Karpas-422 (cell line): ENCODE results near the gene SPTBN5. TPM values are rescaled to one million over a fixed set of nuclear protein-coding genes. Genes with fewer than 3 reads are reported as not detected.

Source experiments
- DNase-seq: peaks from one replicate; pipeline ENCODE4 v3.0.0-alpha.2; 2015
- H2AFZ ChIP-seq: fragments of 200-600 bp; sonication (generic); 2 replicates; pipeline ENCODE4 v1.6.1; 2014; ENCODE audit warnings: antibody characterized with exemption, low read length, mixed read lengths
- H3K27ac ChIP-seq: fragments of 200-600 bp; sonication (generic); 2 replicates; pipeline ENCODE4 v1.5.1; 2014; ENCODE audit warnings: mild to moderate bottlenecking, low read length, moderate library complexity
- H3K27me3 ChIP-seq: fragments of 200-600 bp; sonication (generic); 2 replicates; pipeline ENCODE4 v1.6.1; 2014; ENCODE audit warnings: low read length, mixed read lengths
- H3K36me3 ChIP-seq: fragments of 200-600 bp; sonication (generic); 2 replicates; pipeline ENCODE4 v1.6.1; 2014; ENCODE audit warnings: low read length, mixed read lengths; ENCODE audit not compliant: insufficient read depth
- H3K4me1 ChIP-seq: fragments of 200-600 bp; sonication (generic); 2 replicates; pipeline ENCODE4 v1.6.1; 2014; ENCODE audit warnings: mild to moderate bottlenecking, low read length, mixed read lengths
- H3K4me2 ChIP-seq: fragments of 200-600 bp; sonication (generic); 2 replicates; pipeline ENCODE4 v1.6.1; 2014; ENCODE audit warnings: low read length, low read depth, mild to moderate bottlenecking; ENCODE audit not compliant: poor library complexity, severe bottlenecking
- H3K4me3 ChIP-seq: fragments of 200-600 bp; sonication (generic); 2 replicates; pipeline ENCODE4 v1.5.1; 2014; ENCODE audit warnings: mild to moderate bottlenecking, antibody characterized with exemption, low read length, mixed read lengths
- H3K79me2 ChIP-seq: fragments of 200-600 bp; sonication (generic); 2 replicates; pipeline ENCODE4 v1.6.1; 2014; ENCODE audit warnings: mild to moderate bottlenecking, low read length, mixed read lengths
- H3K9ac ChIP-seq: fragments of 200-600 bp; sonication (generic); 2 replicates; pipeline ENCODE4 v1.6.0; 2014; ENCODE audit warnings: low read length
- H3K9me2 ChIP-seq: fragments of 200-600 bp; sonication (generic), shearing (Covaris generic); replicated peaks from 2 replicates; pipeline ENCODE4 v1.6.0; 2014; ENCODE audit warnings: mild to moderate bottlenecking, low read length, moderate library complexity; ENCODE audit not compliant: insufficient read depth
- H3K9me3 ChIP-seq: fragments of 300-700, 200-600 bp; sonication (generic); 2 replicates; pipeline ENCODE4 v1.6.1; 2014; ENCODE audit warnings: low read length, mixed read lengths
- H4K20me1 ChIP-seq: fragments of 200-600 bp; sonication (generic); 2 replicates; pipeline ENCODE4 v1.6.1; 2014; ENCODE audit warnings: mild to moderate bottlenecking, antibody characterized with exemption, low read length, low read depth; ENCODE audit not compliant: insufficient read depth
- total RNA-seq: library from RNA; depleted of rRNA; stranded (reverse); fragments of >200 nt; shearing (Covaris generic); gene quantifications from 2 replicates; pipeline ENCODE4 v1.2.3, GENCODE V29; 2014; ENCODE audit warnings: low replicate concordance

SPTBN5 gene
- total RNA-seq, 1 experiment from 2014 or later: 0.11 TPM

GRCh38 chr15:41822471-41822870 is 71.4 kb downstream of the SPTBN5 start:
- Histone ChIP-seq H3K27me3 (no peaks in the 10 kb centered on the region), H3K4me2 (no peak overlapping the region), H3K36me3 (no peaks in the 10 kb centered on the region), H3K4me3 (no peak overlapping the region), H3K9me2 (no peaks in the 10 kb centered on the region), H3K4me1 (peaks cover 3% of the 10 kb centered on the region), H3K79me2 (no peaks in the 10 kb centered on the region), H3K27ac (no peak overlapping the region), H2AFZ (no peak overlapping the region), H4K20me1 (no peaks in the 10 kb centered on the region), H3K9me3 (no peaks in the 10 kb centered on the region), H3K9ac (no peak overlapping the region)
- no peak for DNase-seq

GRCh38 chr15:41821831-41822230 is 72.0 kb downstream of the SPTBN5 start:
- no peak overlapping the region for H2AFZ ChIP-seq
- H3K27ac ChIP-seq: no peak overlapping the region
- DNase-seq: no peak
- no peaks in the 10 kb centered on the region for H3K9me3 ChIP-seq
- H3K79me2 ChIP-seq: no peaks in the 10 kb centered on the region
- H3K9me2 ChIP-seq: no peaks in the 10 kb centered on the region
- no peak overlapping the region for H3K4me3 ChIP-seq
- H3K36me3 ChIP-seq: no peaks in the 10 kb centered on the region
- no peak overlapping the region for H3K9ac ChIP-seq
- no peaks in the 10 kb centered on the region for H3K27me3 ChIP-seq
- no peak overlapping the region for H3K4me2 ChIP-seq
- H3K4me1 ChIP-seq: no peaks in the 10 kb centered on the region
- no peaks in the 10 kb centered on the region for H4K20me1 ChIP-seq

- no peaks in the 10 kb centered on the region for H3K9me3 ChIP-seq
- DNase-seq: no peak
- H3K27me3 ChIP-seq: no peaks in the 10 kb centered on the region
- no peaks in the 10 kb centered on the region for H3K36me3 ChIP-seq
- H3K9ac ChIP-seq: no peak overlapping the region
- no peak overlapping the region for H3K4me2 ChIP-seq
- no peaks in the 10 kb centered on the region for H3K9me2 ChIP-seq
- no peaks in the 10 kb centered on the region for H4K20me1 ChIP-seq
- no peaks in the 10 kb centered on the region for H3K79me2 ChIP-seq
- H3K4me3 ChIP-seq: no peak overlapping the region
- no peaks in the 10 kb centered on the region for H3K4me1 ChIP-seq
- no peak overlapping the region for H2AFZ ChIP-seq
- no peak overlapping the region for H3K27ac ChIP-seq
These were observed 72.9 kb downstream of the SPTBN5 start for GRCh38 chr15:41820791-41821423.

- Histone ChIP-seq H3K27me3 (no peaks in the 10 kb centered on the region), H3K27ac (no peak overlapping the region), H3K36me3 (no peaks in the 10 kb centered on the region), H3K4me1 (no peaks in the 10 kb centered on the region), H3K9me2 (no peaks in the 10 kb centered on the region), H3K4me2 (no peak overlapping the region), H2AFZ (no peak overlapping the region), H3K9me3 (no peaks in the 10 kb centered on the region), H3K79me2 (no peaks in the 10 kb centered on the region), H4K20me1 (no peaks in the 10 kb centered on the region), H3K4me3 (no peak overlapping the region), H3K9ac (no peak overlapping the region)
- no peak for DNase-seq
These were observed 74.3 kb downstream of the SPTBN5 start for GRCh38 chr15:41819455-41820050.

GRCh38 chr15:41817781-41818180 is 76.1 kb downstream of the SPTBN5 start:
- no peaks in the 10 kb centered on the region for H3K9me2 ChIP-seq
- H3K27ac ChIP-seq: no peak overlapping the region
- H3K4me2 ChIP-seq: no peak overlapping the region
- H3K27me3 ChIP-seq: no peaks in the 10 kb centered on the region
- no peaks in the 10 kb centered on the region for H3K4me1 ChIP-seq
- DNase-seq: no peak
- no peak overlapping the region for H3K4me3 ChIP-seq
- H3K9me3 ChIP-seq: no peaks in the 10 kb centered on the region
- H3K79me2 ChIP-seq: no peaks in the 10 kb centered on the region
- no peak overlapping the region for H2AFZ ChIP-seq
- H4K20me1 ChIP-seq: no peaks in the 10 kb centered on the region
- no peak overlapping the region for H3K9ac ChIP-seq
- H3K36me3 ChIP-seq: no peaks in the 10 kb centered on the region

- DNase-seq: no peak
- no peaks in the 10 kb centered on the region for H3K36me3 ChIP-seq
- no peaks in the 10 kb centered on the region for H3K9me3 ChIP-seq
- no peak overlapping the region for H3K27ac ChIP-seq
- no peaks in the 10 kb centered on the region for H3K79me2 ChIP-seq
- no peak overlapping the region for H3K4me3 ChIP-seq
- H3K4me1 ChIP-seq: no peaks in the 10 kb centered on the region
- no peak overlapping the region for H3K9ac ChIP-seq
- H4K20me1 ChIP-seq: no peaks in the 10 kb centered on the region
- H2AFZ ChIP-seq: no peak overlapping the region
- no peaks in the 10 kb centered on the region for H3K27me3 ChIP-seq
- H3K4me2 ChIP-seq: no peak overlapping the region
- H3K9me2 ChIP-seq: no peaks in the 10 kb centered on the region
These were observed 76.5 kb downstream of the SPTBN5 start for GRCh38 chr15:41817327-41817726.

- no peak overlapping the region for H2AFZ ChIP-seq
- H3K9me2 ChIP-seq: no peaks in the 10 kb centered on the region
- H3K36me3 ChIP-seq: no peaks in the 10 kb centered on the region
- H3K79me2 ChIP-seq: no peaks in the 10 kb centered on the region
- H3K27ac ChIP-seq: no peak overlapping the region
- no peaks in the 10 kb centered on the region for H4K20me1 ChIP-seq
- no peak overlapping the region for H3K4me3 ChIP-seq
- H3K9me3 ChIP-seq: no peaks in the 10 kb centered on the region
- no peak for DNase-seq
- no peak overlapping the region for H3K4me2 ChIP-seq
- H3K9ac ChIP-seq: no peak overlapping the region
- H3K27me3 ChIP-seq: no peaks in the 10 kb centered on the region
- H3K4me1 ChIP-seq: no peaks in the 10 kb centered on the region
These were observed 77.1 kb downstream of the SPTBN5 start for GRCh38 chr15:41816788-41817187.

GRCh38 chr15:41814534-41814933 is 79.3 kb downstream of the SPTBN5 start:
- Histone ChIP-seq H4K20me1 (no peaks in the 10 kb centered on the region), H3K27ac (no peak overlapping the region), H3K79me2 (no peaks in the 10 kb centered on the region; the same call in 1 of the 2 replicates), H3K4me2 (no peak overlapping the region), H3K9me2 (no peaks in the 10 kb centered on the region), H3K4me1 (peaks cover 16% of the 10 kb centered on the region), H3K27me3 (no peaks in the 10 kb centered on the region), H3K9ac (no peak overlapping the region), H3K36me3 (no peaks in the 10 kb centered on the region), H3K4me3 (no peak overlapping the region), H3K9me3 (no peaks in the 10 kb centered on the region), H2AFZ (no peak overlapping the region)
- DNase-seq: no peak
